ENCODE data around the gene INHBB. TPM values are rescaled to one million over a fixed set of nuclear protein-coding genes. Genes with fewer than 3 reads are reported as not detected.

The INHBB gene
- total and polyA plus RNA-seq, 4 donors: 0.97 to 7.8 (median 5.8) TPM

DNA sequence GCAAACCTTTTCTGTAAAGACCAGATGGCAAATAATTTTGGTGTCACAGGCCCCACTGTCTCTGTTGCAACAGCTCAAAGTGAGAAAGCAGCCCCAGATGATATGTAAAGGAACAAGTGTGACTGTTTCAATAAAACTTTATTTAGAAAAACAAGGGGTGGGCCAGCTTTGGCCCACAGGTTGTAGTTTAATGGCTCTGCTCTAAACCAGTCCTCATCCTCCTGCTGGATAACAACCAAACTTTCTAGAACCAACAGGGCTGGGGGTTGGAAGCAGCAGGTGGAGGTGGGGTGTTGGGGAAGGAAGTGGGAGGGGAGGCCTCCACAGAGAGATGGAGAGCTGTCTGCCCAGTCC lies 28.8 kb upstream of the INHBB start:
- TF ChIP-seq, protein P1, sequence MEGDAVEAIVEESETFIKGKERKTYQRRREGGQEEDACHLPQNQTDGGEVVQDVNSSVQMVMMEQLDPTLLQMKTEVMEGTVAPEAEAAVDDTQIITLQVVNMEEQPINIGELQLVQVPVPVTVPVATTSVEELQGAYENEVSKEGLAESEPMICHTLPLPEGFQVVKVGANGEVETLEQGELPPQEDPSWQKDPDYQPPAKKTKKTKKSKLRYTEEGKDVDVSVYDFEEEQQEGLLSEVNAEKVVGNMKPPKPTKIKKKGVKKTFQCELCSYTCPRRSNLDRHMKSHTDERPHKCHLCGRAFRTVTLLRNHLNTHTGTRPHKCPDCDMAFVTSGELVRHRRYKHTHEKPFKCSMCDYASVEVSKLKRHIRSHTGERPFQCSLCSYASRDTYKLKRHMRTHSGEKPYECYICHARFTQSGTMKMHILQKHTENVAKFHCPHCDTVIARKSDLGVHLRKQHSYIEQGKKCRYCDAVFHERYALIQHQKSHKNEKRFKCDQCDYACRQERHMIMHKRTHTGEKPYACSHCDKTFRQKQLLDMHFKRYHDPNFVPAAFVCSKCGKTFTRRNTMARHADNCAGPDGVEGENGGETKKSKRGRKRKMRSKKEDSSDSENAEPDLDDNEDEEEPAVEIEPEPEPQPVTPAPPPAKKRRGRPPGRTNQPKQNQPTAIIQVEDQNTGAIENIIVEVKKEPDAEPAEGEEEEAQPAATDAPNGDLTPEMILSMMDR (IDR thresholded peaks at IDR 0.05; ENCODE audit: control extremely low read depth, extremely low read depth): no peak
- no peak overlapping the region for H3K4me3 ChIP-seq
- ATAC-seq (ENCODE audit: insufficient read depth, low FRiP score) (no peak), DNase-seq (no peak)
- no peaks in the 10 kb centered on the region for H3K9me3 ChIP-seq (ENCODE audit: control insufficient read depth in 4 of 4, insufficient read depth in 3 of 4, low read length in 3 of 4)
- no peaks in the 10 kb centered on the region for H3K36me3 ChIP-seq (ENCODE audit: control insufficient read depth in 4 of 4, insufficient read depth in 4 of 4, low read length in 4 of 4)
- peaks cover 0 to 35% (median 10%) of the 10 kb centered on the region in 5 donors for H3K4me1 ChIP-seq (ENCODE audit: control insufficient read depth in 5 of 5, insufficient read depth in 5 of 5, low read length in 5 of 5)
- H3K27me3 ChIP-seq (ENCODE audit: control insufficient read depth in 3 of 3, insufficient read depth in 3 of 3, low read length in 2 of 3): peaks cover 0 to 6% (median 4%) of the 10 kb centered on the region in 3 donors
- H3K27ac ChIP-seq (ENCODE audit: low read depth in 1 of 2, low read length in 1 of 2): no peak overlapping the region
- H3K9ac ChIP-seq (ENCODE audit: insufficient read depth in 1 of 2, low read length in 2 of 2): no peak overlapping the region

GRCh38 chr2:120317916-120318315 lies 28.0 kb upstream of the INHBB start:
- DNase-seq: no peak
- TF ChIP-seq, protein P1 (IDR thresholded peaks at IDR 0.05; ENCODE audit: control extremely low read depth, extremely low read depth): no peak
- Histone ChIP-seq H3K9ac (ENCODE audit: insufficient read depth in 1 of 2, low read length in 2 of 2) (no peak overlapping the region), H3K36me3 (ENCODE audit: control insufficient read depth in 4 of 4, insufficient read depth in 4 of 4, low read length in 4 of 4) (no peaks in the 10 kb centered on the region), H3K27ac (ENCODE audit: low read depth in 1 of 2, low read length in 1 of 2) (no peak overlapping the region), H3K4me1 (ENCODE audit: control insufficient read depth in 5 of 5, insufficient read depth in 5 of 5, low read length in 5 of 5) (peaks cover 0 to 34% (median 6%) of the 10 kb centered on the region in 5 donors), H3K9me3 (ENCODE audit: control insufficient read depth in 4 of 4, insufficient read depth in 3 of 4, low read length in 3 of 4) (no peaks in the 10 kb centered on the region), H3K27me3 (ENCODE audit: control insufficient read depth in 3 of 3, insufficient read depth in 3 of 3, low read length in 2 of 3) (peaks cover 0 to 6% (median 4%) of the 10 kb centered on the region in 3 donors), H3K4me3 (no peak overlapping the region)
- ATAC-seq (ENCODE audit: insufficient read depth, low FRiP score): no peak
- 68 to 80% methylated on average over 8 of the region's 8 CpGs for WGBS, 2 donors

GRCh38 chr2:120318626-120319025 lies 27.3 kb upstream of the INHBB start:
- no peaks in the 10 kb centered on the region for H3K9me3 ChIP-seq (ENCODE audit: control insufficient read depth in 4 of 4, insufficient read depth in 3 of 4, low read length in 3 of 4)
- no peak overlapping the region for H3K4me3 ChIP-seq
- DNase-seq (peak; percentile 82 to 91 (median 83)), ATAC-seq (ENCODE audit: insufficient read depth, low FRiP score) (no peak)
- TF ChIP-seq, protein P1 (IDR thresholded peaks at IDR 0.05; ENCODE audit: control extremely low read depth, extremely low read depth): no peak
- peaks cover 0 to 6% (median 4%) of the 10 kb centered on the region in 3 donors for H3K27me3 ChIP-seq (ENCODE audit: control insufficient read depth in 3 of 3, insufficient read depth in 3 of 3, low read length in 2 of 3)
- 65 to 67% methylated on average over 8 of the region's 8 CpGs for WGBS, 2 donors
- no peak overlapping the region for H3K27ac ChIP-seq (ENCODE audit: low read depth in 1 of 2, low read length in 1 of 2)
- H3K9ac ChIP-seq (ENCODE audit: insufficient read depth in 1 of 2, low read length in 2 of 2): peak overlapping the region in 1 of 2 donors; percentile 43
- H3K36me3 ChIP-seq (ENCODE audit: control insufficient read depth in 4 of 4, insufficient read depth in 4 of 4, low read length in 4 of 4): no peaks in the 10 kb centered on the region
- peaks cover 0 to 35% (median 6%) of the 10 kb centered on the region in 5 donors for H3K4me1 ChIP-seq (ENCODE audit: control insufficient read depth in 5 of 5, insufficient read depth in 5 of 5, low read length in 5 of 5)

- Histone ChIP-seq H3K4me1 (ENCODE audit: control insufficient read depth in 5 of 5, insufficient read depth in 5 of 5, low read length in 5 of 5) (peaks cover 0 to 35% (median 6%) of the 10 kb centered on the region in 5 donors), H3K27ac (ENCODE audit: low read depth in 1 of 2, low read length in 1 of 2) (no peak overlapping the region), H3K36me3 (ENCODE audit: control insufficient read depth in 4 of 4, insufficient read depth in 4 of 4, low read length in 4 of 4) (no peaks in the 10 kb centered on the region), H3K27me3 (ENCODE audit: control insufficient read depth in 3 of 3, insufficient read depth in 3 of 3, low read length in 2 of 3) (peaks cover 0 to 3% (median 3%) of the 10 kb centered on the region in 3 donors), H3K9me3 (ENCODE audit: control insufficient read depth in 4 of 4, insufficient read depth in 3 of 4, low read length in 3 of 4) (no peaks in the 10 kb centered on the region), H3K4me3 (no peak overlapping the region), H3K9ac (ENCODE audit: insufficient read depth in 1 of 2, low read length in 2 of 2) (peak overlapping the region in 1 of 2 donors; percentile 43)
- 72 to 84% methylated on average over 10 of the region's 10 CpGs for WGBS, 2 donors
- no peak for DNase-seq
- TF ChIP-seq, protein P1 (IDR thresholded peaks at IDR 0.05; ENCODE audit: control extremely low read depth, extremely low read depth): no peak
- ATAC-seq (ENCODE audit: insufficient read depth, low FRiP score): no peak
These were observed 26.8 kb upstream of the INHBB start for GRCh38 chr2:120319123-120319522.
